NCI-H510A treated with DMSO at 0.1 percent for 48 hours (cell line): ENCODE results near the gene TIGD6.
A peak's percentile ranks its signal among the peaks of the same experiment; 100 is the strongest.
"Not testable (repeated sequence)": the region's sequence is repeated elsewhere in the genome, so short reads cannot be mapped to it uniquely, and the experiment has no call there.

Experiments used
- DNase-seq: peaks from one replicate; lab custom pipeline; 2025; lab: John Stamatoyannopoulos, UW

Gene TIGD6

GRCh38 chr5:150000256-150000989 lies at the start of gene TIGD6, which contains the start of gene HMGXB3:
Gene TIGD6, minus strand, starts transcription at chr5:150000654. Its CDS starts 4,306 bp downstream, at chr5:149996348.
Gene HMGXB3, plus strand, starts transcription at chr5:150000739. Its CDS starts 4,114 bp downstream, at chr5:150004853.
- peak; percentile 88 for DNase-seq

GRCh38 chr5:150046031-150046430 lies 45.6 kb upstream of the TIGD6 start:
- no peak for DNase-seq

- no peak for DNase-seq
These were observed 45.1 kb upstream of the TIGD6 start for GRCh38 chr5:150045549-150045948.

GRCh38 chr5:150044712-150045111 lies 44.3 kb upstream of the TIGD6 start:
- DNase-seq: no peak

GRCh38 chr5:150044329-150044681 lies 43.9 kb upstream of the TIGD6 start:
- DNase-seq: no peak

GRCh38 chr5:150043657-150044328 lies 43.3 kb upstream of the TIGD6 start:
- no peak for DNase-seq

- no peak for DNase-seq
These were observed 42.0 kb upstream of the TIGD6 start for GRCh38 chr5:150042459-150042858.

GRCh38 chr5:150038547-150038946 lies 38.1 kb upstream of the TIGD6 start:
- DNase-seq: no peak

GRCh38 chr5:150036513-150036912 lies 36.1 kb upstream of the TIGD6 start:
- no peak for DNase-seq

- DNase-seq: no peak
These were observed 34.9 kb upstream of the TIGD6 start for GRCh38 chr5:150035139-150035895.

- no peak for DNase-seq
These were observed 34.2 kb upstream of the TIGD6 start for GRCh38 chr5:150034662-150035061.

- no peak for DNase-seq
These were observed 32.9 kb upstream of the TIGD6 start for GRCh38 chr5:150033334-150033733.

- not testable (repeated sequence) for DNase-seq
These were observed 27.6 kb upstream of the TIGD6 start for GRCh38 chr5:150028047-150028446.

GRCh38 chr5:150026682-150027172 lies 26.3 kb upstream of the TIGD6 start:
- no peak for DNase-seq

- DNase-seq: no peak
These were observed 24.0 kb upstream of the TIGD6 start for GRCh38 chr5:150024346-150024984.

- DNase-seq: no peak
These were observed 22.7 kb upstream of the TIGD6 start for GRCh38 chr5:150023136-150023535.

- DNase-seq: no peak
These were observed 22.2 kb upstream of the TIGD6 start for GRCh38 chr5:150022681-150023080.

- DNase-seq: no peak
These were observed 21.7 kb upstream of the TIGD6 start for GRCh38 chr5:150022158-150022531.

- no peak for DNase-seq
These were observed 21.2 kb upstream of the TIGD6 start for GRCh38 chr5:150021491-150022157.

- DNase-seq: no peak
These were observed 19.8 kb upstream of the TIGD6 start for GRCh38 chr5:150020249-150020648.

GRCh38 chr5:150017226-150018005 lies 17.0 kb upstream of the TIGD6 start:
- DNase-seq: no peak
